Measurements from ENCODE around the gene RIMBP2. TPM values are rescaled to one million over a fixed set of nuclear protein-coding genes. Genes with fewer than 3 reads are reported as not detected.

Gene RIMBP2
- total RNA-seq, 4 donors from 2014 or later = 0.22 to 1.4 (median 1.2) TPM; not detected in 1

- no peaks in the 10 kb centered on the region for H3K9me3 ChIP-seq
- WGBS, 2 donors = 52 to 63% methylated on average over 10 of the region's 10 CpGs
- H3K4me1 ChIP-seq = peaks cover 0 to 7% (median 2%) of the 10 kb centered on the region in 4 donors
- no peak overlapping the region for H3K27ac ChIP-seq
- no peak overlapping the region for H3K4me3 ChIP-seq
- TF ChIP-seq POLR2A (IDR thresholded peaks at IDR 0.05) (no peak), CTCF (IDR thresholded peaks at IDR 0.05) (no peak), EP300 (IDR thresholded peaks at IDR 0.05) (no peak)
- DNase-seq (ENCODE audit: low spot score in 2 of 2) = no peak
- H3K36me3 ChIP-seq = no peaks in the 10 kb centered on the region
- peaks cover 0 to 4% of the 10 kb centered on the region in 2 donors for H3K27me3 ChIP-seq
Measured at GRCh38 chr12:130748786-130749185, 32.7 kb upstream of the RIMBP2 start.

DNA sequence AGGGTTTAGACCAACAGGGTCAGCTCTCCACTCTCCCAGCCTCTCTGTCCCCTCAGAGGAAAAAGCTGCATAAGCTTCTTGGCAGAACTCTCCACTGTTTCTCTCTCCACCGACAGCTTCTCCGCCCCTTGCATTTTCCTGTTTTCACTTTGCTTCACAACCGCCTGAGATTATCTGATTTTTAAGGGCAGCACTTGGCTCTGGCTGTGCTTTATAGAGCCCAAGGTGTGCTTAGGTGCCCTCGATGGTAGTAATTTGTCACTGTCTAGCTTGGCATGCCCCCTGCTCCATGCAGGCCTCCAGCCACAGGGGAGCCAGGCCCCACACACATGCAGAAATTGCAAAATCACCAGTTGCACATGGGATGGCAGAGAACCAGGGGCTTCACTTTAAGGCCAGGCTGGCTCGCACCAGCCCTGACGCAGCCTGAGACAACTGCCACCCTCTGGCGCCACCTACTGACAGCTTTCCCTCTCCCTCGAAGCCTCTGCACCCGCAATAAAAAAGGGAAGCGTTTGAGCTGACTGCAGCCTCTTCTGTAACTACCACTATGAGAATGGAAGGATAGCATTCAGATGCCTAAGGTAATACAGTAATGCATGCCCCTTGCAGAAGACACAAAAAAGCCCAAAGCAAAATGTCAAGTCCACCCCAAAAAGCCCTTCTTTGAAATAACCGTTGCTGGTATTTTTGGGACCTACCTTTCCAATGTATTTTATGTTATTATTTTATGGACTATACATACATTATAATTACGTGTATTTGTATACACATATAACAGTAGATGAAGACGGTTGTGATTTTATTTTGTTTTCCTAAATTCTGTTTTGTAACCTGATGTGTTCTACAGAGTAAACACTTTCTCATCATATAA, 32.0 kb upstream of the RIMBP2 start:
- Histone ChIP-seq H3K4me1 (peaks cover 0 to 7% (median 2%) of the 10 kb centered on the region in 4 donors), H3K27ac (no peak overlapping the region), H3K36me3 (no peaks in the 10 kb centered on the region), H3K27me3 (peaks cover 0 to 4% of the 10 kb centered on the region in 2 donors), H3K9me3 (peaks cover 0 to 3% (median 0%) of the 10 kb centered on the region in 4 donors), H3K4me3 (no peak overlapping the region)
- WGBS, 2 donors = 12 to 17% methylated on average over 13 of the region's 13 CpGs
- TF ChIP-seq POLR2A (IDR thresholded peaks at IDR 0.05) (no peak), CTCF (IDR thresholded peaks at IDR 0.05) (peak; percentile 53 to 75 (median 71))
- peak; percentile 57 to 84 for DNase-seq (ENCODE audit: low spot score in 2 of 2)

DNA sequence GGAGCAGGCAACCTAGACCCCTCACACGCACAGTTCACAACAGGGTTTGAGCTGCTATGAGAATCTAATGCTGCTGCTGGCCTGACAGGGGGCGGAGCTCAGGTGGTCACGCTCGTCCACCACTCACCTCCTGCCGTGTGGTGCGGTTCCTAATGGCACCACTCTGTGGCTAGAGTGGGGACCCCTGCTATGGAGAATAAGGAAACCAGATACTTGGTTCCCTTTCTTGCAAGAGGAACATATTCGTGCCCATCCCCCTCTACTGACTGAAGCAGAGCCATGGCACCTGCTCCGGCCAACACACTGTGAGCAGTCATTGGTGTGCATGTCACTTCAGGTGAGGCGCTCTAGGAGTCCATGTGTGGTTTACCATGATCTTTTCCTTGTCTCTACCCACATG, 30.4 kb upstream of the RIMBP2 start:
- no peak overlapping the region for H3K4me3 ChIP-seq
- H3K27ac ChIP-seq = no peak overlapping the region
- WGBS, 2 donors = 68 to 70% methylated on average over 9 of the region's 9 CpGs
- peaks cover 0 to 3% (median 0%) of the 10 kb centered on the region in 4 donors for H3K9me3 ChIP-seq
- H3K4me1 ChIP-seq = peaks cover 0 to 7% (median 2%) of the 10 kb centered on the region in 4 donors
- no peaks in the 10 kb centered on the region for H3K36me3 ChIP-seq
- TF ChIP-seq EP300 (IDR thresholded peaks at IDR 0.05) (no peak), CTCF (IDR thresholded peaks at IDR 0.05) (no peak), POLR2A (IDR thresholded peaks at IDR 0.05) (no peak)
- H3K27me3 ChIP-seq = no peaks in the 10 kb centered on the region
- no peak for DNase-seq (ENCODE audit: low spot score in 2 of 2)

GRCh38 chr12:130745921-130746320, 29.8 kb upstream of the RIMBP2 start:
- Histone ChIP-seq H3K36me3 (no peaks in the 10 kb centered on the region), H3K4me3 (no peak overlapping the region), H3K27me3 (no peaks in the 10 kb centered on the region), H3K4me1 (peaks cover 0 to 7% (median 2%) of the 10 kb centered on the region in 4 donors), H3K27ac (no peak overlapping the region), H3K9me3 (peaks cover 0 to 3% (median 0%) of the 10 kb centered on the region in 4 donors)
- 94 to 95% methylated on average over 4 of the region's 4 CpGs for WGBS, 2 donors
- no peak for DNase-seq (ENCODE audit: low spot score in 2 of 2)
- TF ChIP-seq CTCF (IDR thresholded peaks at IDR 0.05) = no peak
- TF ChIP-seq EP300 (IDR thresholded peaks at IDR 0.05) = no peak
- no peak for TF ChIP-seq POLR2A (IDR thresholded peaks at IDR 0.05)

GRCh38 chr12:130744274-130744673, 28.2 kb upstream of the RIMBP2 start:
- H3K27me3 ChIP-seq = no peaks in the 10 kb centered on the region
- DNase-seq (ENCODE audit: low spot score in 2 of 2) = no peak
- H3K27ac ChIP-seq = no peak overlapping the region
- WGBS, 2 donors = 75 to 87% methylated on average over 5 of the region's 5 CpGs
- H3K36me3 ChIP-seq = no peaks in the 10 kb centered on the region
- peaks cover 0 to 7% (median 2%) of the 10 kb centered on the region in 4 donors for H3K4me1 ChIP-seq
- TF ChIP-seq EP300 (IDR thresholded peaks at IDR 0.05) (no peak), CTCF (IDR thresholded peaks at IDR 0.05) (no peak), POLR2A (IDR thresholded peaks at IDR 0.05) (no peak)
- H3K4me3 ChIP-seq = no peak overlapping the region
- peaks cover 0 to 3% (median 0%) of the 10 kb centered on the region in 4 donors for H3K9me3 ChIP-seq

Data from tibial nerve (tissue), 4 donors.